GM23338 (cell line): ENCODE results near the gene DTHD1. TPM values are rescaled to one million over a fixed set of nuclear protein-coding genes. Genes with fewer than 3 reads are reported as not detected.

Source experiments
- ATAC-seq: fragments of 200-7000 bp; cut with Tn5 transposase; 3 replicates; pipeline ENCODE4 v1.9.1; 2020
- DNase-seq: peaks from one replicate; pipeline ENCODE4 v3.0.0-alpha.2; 2015; ENCODE audit warnings: low spot score
- H2AFZ ChIP-seq: fragments of 200-600 bp; sonication (generic); 2 replicates; pipeline ENCODE4 v1.8.0; 2016; ENCODE audit warnings: antibody characterized with exemption, mild to moderate bottlenecking, moderate library complexity
- H3F3A ChIP-seq: fragments of 200-600 bp; sonication (generic); replicated peaks from 2 replicates; pipeline ENCODE4 v1.8.0; 2017; ENCODE audit warnings: antibody characterized with exemption, mixed run types, low read depth
- H3K27ac ChIP-seq: fragments of 200-600 bp; sonication (generic); 2 replicates; pipeline ENCODE4 v1.6.1; 2016; ENCODE audit warnings: low read depth
- H3K27me3 ChIP-seq: fragments of 200-600 bp; sonication (generic); 2 replicates; pipeline ENCODE4 v1.8.0; 2016; ENCODE audit warnings: mild to moderate bottlenecking, mixed run types, moderate library complexity; ENCODE audit not compliant: insufficient read depth
- H3K36me3 ChIP-seq: fragments of 200-600 bp; sonication (generic); 2 replicates; pipeline ENCODE4 v1.8.0; 2016; ENCODE audit warnings: mild to moderate bottlenecking; ENCODE audit not compliant: insufficient read depth
- H3K4me1 ChIP-seq: fragments of 200-600 bp; sonication (generic); 2 replicates; pipeline ENCODE4 v1.8.0; 2016; ENCODE audit warnings: mild to moderate bottlenecking, moderate library complexity; ENCODE audit not compliant: insufficient read depth
- H3K4me2 ChIP-seq: fragments of 200-600 bp; sonication (generic); 2 replicates; pipeline ENCODE4 v1.7.1; 2017; ENCODE audit warnings: mixed run types
- H3K4me3 ChIP-seq: fragments of 200-600 bp; sonication (generic); 2 replicates; pipeline ENCODE4 v1.6.1; 2016; ENCODE audit warnings: mixed run types
- H3K79me2 ChIP-seq: fragments of 200-600 bp; sonication (generic); replicated peaks from 2 replicates; pipeline ENCODE4 v1.8.0; 2017; ENCODE audit warnings: mild to moderate bottlenecking; ENCODE audit not compliant: insufficient read depth
- H3K9me2 ChIP-seq: fragments of 200-600 bp; sonication (generic); 2 replicates; pipeline ENCODE4 v1.8.0; 2017; ENCODE audit not compliant: insufficient read depth
- H4K20me1 ChIP-seq: fragments of 200-600 bp; sonication (generic); replicated peaks from 2 replicates; pipeline ENCODE4 v1.8.0; 2017; ENCODE audit warnings: mild to moderate bottlenecking; ENCODE audit not compliant: insufficient read depth
- H3K27ac Mint-ChIP-seq: 2 replicates; pipeline ENCODE4 v1.8.0; 2020; ENCODE audit warnings: inconsistent platforms, mild to moderate bottlenecking, moderate library complexity, mixed read lengths
- H3K27me3 Mint-ChIP-seq: 3 replicates; pipeline ENCODE4 v1.8.0; 2022; ENCODE audit warnings: low read depth, mild to moderate bottlenecking, moderate library complexity, mixed read lengths, inconsistent platforms; ENCODE audit not compliant: insufficient read depth, poor library complexity
- H3K36me3 Mint-ChIP-seq: 3 replicates; pipeline ENCODE4 v1.8.0; 2021; ENCODE audit warnings: low read depth, mild to moderate bottlenecking, inconsistent platforms, moderate library complexity, mixed read lengths
- H3K4me1 Mint-ChIP-seq: 3 replicates; pipeline ENCODE4 v1.8.0; 2020; ENCODE audit warnings: mild to moderate bottlenecking, inconsistent platforms, mixed read lengths
- H3K4me3 Mint-ChIP-seq: 3 replicates; pipeline ENCODE4 v1.8.0; 2021; ENCODE audit warnings: moderate library complexity, mild to moderate bottlenecking, inconsistent platforms, mixed read lengths
- H3K9me3 Mint-ChIP-seq: 3 replicates; pipeline ENCODE4 v1.8.0; 2020; ENCODE audit warnings: moderate library complexity, mild to moderate bottlenecking, inconsistent platforms, mixed read lengths
- CREB1 ChIP-seq: fragments of 250-450 bp; sonication (Bioruptor Pico); IDR thresholded peaks from 2 replicates; pipeline ENCODE4 v1.5.0; 2020; ENCODE audit warnings: low read depth, mild to moderate bottlenecking, moderate library complexity
- EZH2 ChIP-seq: fragments of 200-600 bp; sonication (generic); IDR thresholded peaks from one replicate; pipeline ENCODE4 v1.8.0; 2017; ENCODE audit warnings: antibody characterized with exemption, mild to moderate bottlenecking, low read depth; ENCODE audit not compliant: unreplicated experiment
- EZH2phosphoT487 ChIP-seq: fragments of 200-600 bp; sonication (generic); IDR thresholded peaks from one replicate; pipeline ENCODE4 v1.8.1; 2018; ENCODE audit warnings: antibody characterized with exemption; ENCODE audit not compliant: unreplicated experiment
- JUNB ChIP-seq: IDR thresholded peaks from one replicate; pipeline ENCODE4 v1.6.1; 2016; ENCODE audit warnings: antibody characterized with exemption; ENCODE audit not compliant: unreplicated experiment
- NANOG ChIP-seq: IDR thresholded peaks from 2 replicates; pipeline ENCODE4 v1.6.1; 2016; ENCODE audit warnings: antibody characterized with exemption, borderline replicate concordance
- POLR2AphosphoS5 ChIP-seq: IDR thresholded peaks from 2 replicates; pipeline ENCODE4 v1.6.1; 2016; ENCODE audit warnings: antibody characterized with exemption, low read depth
- STAT1 ChIP-seq: IDR thresholded peaks from one replicate; pipeline ENCODE4 v1.6.1; 2016; ENCODE audit warnings: antibody characterized with exemption; ENCODE audit not compliant: unreplicated experiment
- ZNF114 ChIP-seq: fragments of 250-450 bp; sonication (Bioruptor Pico); IDR thresholded peaks from 2 replicates; pipeline ENCODE4 v1.5.0; 2020; ENCODE audit warnings: mild to moderate bottlenecking, moderate library complexity
- ZNF331 ChIP-seq: fragments of 250-450 bp; sonication (Bioruptor Pico); IDR thresholded peaks from 2 replicates; pipeline ENCODE4 v1.5.0; 2020; ENCODE audit warnings: low read depth, mild to moderate bottlenecking, moderate library complexity
- polyA plus RNA-seq: library from polyadenylated mRNA; unstranded; fragments of >200 nt; fragmentation: Nextera tagmentation; extraction: Ambion mirVana; gene quantifications from 2 replicates; pipeline ENCODE4 v1.2.1, GENCODE V29; 2016
- total RNA-seq: library from RNA; depleted of rRNA; stranded (reverse); fragments of >200 nt; shearing (Covaris generic); gene quantifications from 2 replicates; pipeline ENCODE4 v1.2.3, GENCODE V29; 2014
- TF ChIP-seq, protein P1 (sequence below): fragments of 250-450 bp; sonication (Bioruptor Pico); IDR thresholded peaks from 2 replicates; pipeline ENCODE4 v1.5.0; 2020; ENCODE audit warnings: mild to moderate bottlenecking, moderate library complexity
- TF ChIP-seq, protein P2 (sequence below): IDR thresholded peaks from 2 replicates; pipeline ENCODE4 v1.6.1; 2016; ENCODE audit warnings: antibody characterized with exemption
- TF ChIP-seq, protein P3 (sequence below): IDR thresholded peaks from one replicate; pipeline ENCODE4 v1.6.1; 2018; ENCODE audit warnings: antibody characterized with exemption; ENCODE audit not compliant: unreplicated experiment
- TF ChIP-seq, protein P4 (sequence below), 2 experiments: fragments of 200-600 bp in 1 of 2; sonication (generic) in 1 of 2; conservative IDR thresholded peaks; 2 replicates each; pipeline versions ENCODE4 v1.5.1 to v1.6.1; 2016 to 2017; ENCODE audit warnings: antibody characterized with exemption in 2 of 2, low read depth in 2 of 2, mild to moderate bottlenecking in 2 of 2, moderate library complexity in 1 of 2

DTHD1 gene
- total and polyA plus RNA-seq, 2 experiments from 2014 or later, result not detected

DNA sequence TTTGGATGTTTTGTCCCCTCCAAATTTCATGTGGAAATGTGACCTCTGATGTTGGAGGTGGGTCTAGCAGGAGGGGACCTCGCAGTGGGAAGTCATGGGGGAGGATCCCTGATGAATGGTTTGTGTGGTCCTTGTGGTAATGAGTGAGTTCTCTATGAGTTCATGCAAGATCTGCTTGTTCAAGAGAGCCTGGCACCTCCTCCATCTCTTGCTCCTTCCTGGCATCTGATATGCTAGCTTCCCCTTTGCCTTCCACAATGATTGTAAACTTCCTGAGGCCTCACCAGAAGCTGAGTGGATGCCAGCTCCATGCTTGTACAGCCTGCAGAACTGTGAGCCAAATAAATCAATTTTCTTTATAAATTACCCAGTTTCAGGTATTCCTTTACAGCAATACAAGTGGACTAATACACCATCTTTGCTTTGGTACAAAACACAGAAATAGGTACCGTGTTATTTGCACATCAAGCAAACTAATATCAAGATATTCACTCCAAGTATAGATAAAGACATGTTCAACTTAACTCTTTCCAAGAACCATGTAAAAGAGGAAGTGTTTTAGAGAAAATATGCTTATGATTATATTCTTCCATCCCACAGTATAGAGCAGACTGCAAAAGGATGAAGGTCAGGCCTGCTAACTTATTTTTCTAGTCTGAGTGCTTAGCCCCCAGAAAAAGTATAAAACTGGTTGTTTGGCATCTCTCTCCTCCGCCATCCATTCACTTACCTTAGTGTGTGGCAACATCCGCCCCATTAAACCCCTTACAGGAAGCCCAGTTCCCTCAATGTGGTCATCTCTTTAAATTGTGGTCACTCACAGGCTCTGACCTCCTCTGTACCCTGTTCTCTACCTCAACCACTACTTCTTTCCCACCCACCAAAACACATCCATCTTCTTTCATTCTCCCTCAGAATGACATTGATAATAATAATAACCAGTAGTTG lies 43.8 kb upstream of the DTHD1 start:
- Mint-ChIP-seq H3K4me1 (no peaks in the 10 kb centered on the region), H3K36me3 (no peaks in the 10 kb centered on the region), H3K9me3 (no peaks in the 10 kb centered on the region), H3K4me3 (no peak overlapping the region), H3K27me3 (peaks cover 4% of the 10 kb centered on the region), H3K27ac (no peak overlapping the region)
- no peak overlapping the region for H3K4me2 ChIP-seq
- no peak overlapping the region for H2AFZ ChIP-seq
- H3K4me1 ChIP-seq, result no peaks in the 10 kb centered on the region
- H3K79me2 ChIP-seq, result no peaks in the 10 kb centered on the region
- no peak for ATAC-seq
- no peak overlapping the region for H3K4me3 ChIP-seq
- TF ChIP-seq, protein P1, sequence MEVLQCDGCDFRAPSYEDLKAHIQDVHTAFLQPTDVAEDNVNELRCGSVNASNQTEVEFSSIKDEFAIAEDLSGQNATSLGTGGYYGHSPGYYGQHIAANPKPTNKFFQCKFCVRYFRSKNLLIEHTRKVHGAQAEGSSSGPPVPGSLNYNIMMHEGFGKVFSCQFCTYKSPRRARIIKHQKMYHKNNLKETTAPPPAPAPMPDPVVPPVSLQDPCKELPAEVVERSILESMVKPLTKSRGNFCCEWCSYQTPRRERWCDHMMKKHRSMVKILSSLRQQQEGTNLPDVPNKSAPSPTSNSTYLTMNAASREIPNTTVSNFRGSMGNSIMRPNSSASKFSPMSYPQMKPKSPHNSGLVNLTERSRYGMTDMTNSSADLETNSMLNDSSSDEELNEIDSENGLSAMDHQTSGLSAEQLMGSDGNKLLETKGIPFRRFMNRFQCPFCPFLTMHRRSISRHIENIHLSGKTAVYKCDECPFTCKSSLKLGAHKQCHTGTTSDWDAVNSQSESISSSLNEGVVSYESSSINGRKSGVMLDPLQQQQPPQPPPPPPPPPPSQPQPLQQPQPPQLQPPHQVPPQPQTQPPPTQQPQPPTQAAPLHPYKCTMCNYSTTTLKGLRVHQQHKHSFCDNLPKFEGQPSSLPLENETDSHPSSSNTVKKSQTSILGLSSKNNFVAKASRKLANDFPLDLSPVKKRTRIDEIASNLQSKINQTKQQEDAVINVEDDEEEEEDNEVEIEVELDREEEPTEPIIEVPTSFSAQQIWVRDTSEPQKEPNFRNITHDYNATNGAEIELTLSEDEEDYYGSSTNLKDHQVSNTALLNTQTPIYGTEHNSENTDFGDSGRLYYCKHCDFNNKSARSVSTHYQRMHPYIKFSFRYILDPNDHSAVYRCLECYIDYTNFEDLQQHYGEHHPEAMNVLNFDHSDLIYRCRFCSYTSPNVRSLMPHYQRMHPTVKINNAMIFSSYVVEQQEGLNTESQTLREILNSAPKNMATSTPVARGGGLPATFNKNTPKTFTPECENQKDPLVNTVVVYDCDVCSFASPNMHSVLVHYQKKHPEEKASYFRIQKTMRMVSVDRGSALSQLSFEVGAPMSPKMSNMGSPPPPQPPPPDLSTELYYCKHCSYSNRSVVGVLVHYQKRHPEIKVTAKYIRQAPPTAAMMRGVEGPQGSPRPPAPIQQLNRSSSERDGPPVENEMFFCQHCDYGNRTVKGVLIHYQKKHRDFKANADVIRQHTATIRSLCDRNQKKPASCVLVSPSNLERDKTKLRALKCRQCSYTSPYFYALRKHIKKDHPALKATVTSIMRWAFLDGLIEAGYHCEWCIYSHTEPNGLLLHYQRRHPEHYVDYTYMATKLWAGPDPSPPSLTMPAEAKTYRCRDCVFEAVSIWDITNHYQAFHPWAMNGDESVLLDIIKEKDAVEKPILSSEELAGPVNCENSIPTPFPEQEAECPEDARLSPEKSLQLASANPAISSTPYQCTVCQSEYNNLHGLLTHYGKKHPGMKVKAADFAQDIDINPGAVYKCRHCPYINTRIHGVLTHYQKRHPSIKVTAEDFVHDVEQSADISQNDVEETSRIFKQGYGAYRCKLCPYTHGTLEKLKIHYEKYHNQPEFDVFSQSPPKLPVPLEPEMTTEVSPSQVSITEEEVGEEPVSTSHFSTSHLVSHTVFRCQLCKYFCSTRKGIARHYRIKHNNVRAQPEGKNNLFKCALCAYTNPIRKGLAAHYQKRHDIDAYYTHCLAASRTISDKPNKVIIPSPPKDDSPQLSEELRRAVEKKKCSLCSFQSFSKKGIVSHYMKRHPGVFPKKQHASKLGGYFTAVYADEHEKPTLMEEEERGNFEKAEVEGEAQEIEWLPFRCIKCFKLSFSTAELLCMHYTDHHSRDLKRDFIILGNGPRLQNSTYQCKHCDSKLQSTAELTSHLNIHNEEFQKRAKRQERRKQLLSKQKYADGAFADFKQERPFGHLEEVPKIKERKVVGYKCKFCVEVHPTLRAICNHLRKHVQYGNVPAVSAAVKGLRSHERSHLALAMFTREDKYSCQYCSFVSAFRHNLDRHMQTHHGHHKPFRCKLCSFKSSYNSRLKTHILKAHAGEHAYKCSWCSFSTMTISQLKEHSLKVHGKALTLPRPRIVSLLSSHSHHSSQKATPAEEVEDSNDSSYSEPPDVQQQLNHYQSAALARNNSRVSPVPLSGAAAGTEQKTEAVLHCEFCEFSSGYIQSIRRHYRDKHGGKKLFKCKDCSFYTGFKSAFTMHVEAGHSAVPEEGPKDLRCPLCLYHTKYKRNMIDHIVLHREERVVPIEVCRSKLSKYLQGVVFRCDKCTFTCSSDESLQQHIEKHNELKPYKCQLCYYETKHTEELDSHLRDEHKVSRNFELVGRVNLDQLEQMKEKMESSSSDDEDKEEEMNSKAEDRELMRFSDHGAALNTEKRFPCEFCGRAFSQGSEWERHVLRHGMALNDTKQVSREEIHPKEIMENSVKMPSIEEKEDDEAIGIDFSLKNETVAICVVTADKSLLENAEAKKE (CRISPR knock-in tag), result no peak
- TF ChIP-seq EZH2phosphoT487, result no peak
- no peak for TF ChIP-seq POLR2AphosphoS5
- no peak for TF ChIP-seq CREB1 (CRISPR knock-in tag)
- TF ChIP-seq EZH2, result no peak
- TF ChIP-seq, protein P2, sequence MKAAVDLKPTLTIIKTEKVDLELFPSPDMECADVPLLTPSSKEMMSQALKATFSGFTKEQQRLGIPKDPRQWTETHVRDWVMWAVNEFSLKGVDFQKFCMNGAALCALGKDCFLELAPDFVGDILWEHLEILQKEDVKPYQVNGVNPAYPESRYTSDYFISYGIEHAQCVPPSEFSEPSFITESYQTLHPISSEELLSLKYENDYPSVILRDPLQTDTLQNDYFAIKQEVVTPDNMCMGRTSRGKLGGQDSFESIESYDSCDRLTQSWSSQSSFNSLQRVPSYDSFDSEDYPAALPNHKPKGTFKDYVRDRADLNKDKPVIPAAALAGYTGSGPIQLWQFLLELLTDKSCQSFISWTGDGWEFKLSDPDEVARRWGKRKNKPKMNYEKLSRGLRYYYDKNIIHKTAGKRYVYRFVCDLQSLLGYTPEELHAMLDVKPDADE, result no peak
- no peak for TF ChIP-seq STAT1
- TF ChIP-seq, protein P3, sequence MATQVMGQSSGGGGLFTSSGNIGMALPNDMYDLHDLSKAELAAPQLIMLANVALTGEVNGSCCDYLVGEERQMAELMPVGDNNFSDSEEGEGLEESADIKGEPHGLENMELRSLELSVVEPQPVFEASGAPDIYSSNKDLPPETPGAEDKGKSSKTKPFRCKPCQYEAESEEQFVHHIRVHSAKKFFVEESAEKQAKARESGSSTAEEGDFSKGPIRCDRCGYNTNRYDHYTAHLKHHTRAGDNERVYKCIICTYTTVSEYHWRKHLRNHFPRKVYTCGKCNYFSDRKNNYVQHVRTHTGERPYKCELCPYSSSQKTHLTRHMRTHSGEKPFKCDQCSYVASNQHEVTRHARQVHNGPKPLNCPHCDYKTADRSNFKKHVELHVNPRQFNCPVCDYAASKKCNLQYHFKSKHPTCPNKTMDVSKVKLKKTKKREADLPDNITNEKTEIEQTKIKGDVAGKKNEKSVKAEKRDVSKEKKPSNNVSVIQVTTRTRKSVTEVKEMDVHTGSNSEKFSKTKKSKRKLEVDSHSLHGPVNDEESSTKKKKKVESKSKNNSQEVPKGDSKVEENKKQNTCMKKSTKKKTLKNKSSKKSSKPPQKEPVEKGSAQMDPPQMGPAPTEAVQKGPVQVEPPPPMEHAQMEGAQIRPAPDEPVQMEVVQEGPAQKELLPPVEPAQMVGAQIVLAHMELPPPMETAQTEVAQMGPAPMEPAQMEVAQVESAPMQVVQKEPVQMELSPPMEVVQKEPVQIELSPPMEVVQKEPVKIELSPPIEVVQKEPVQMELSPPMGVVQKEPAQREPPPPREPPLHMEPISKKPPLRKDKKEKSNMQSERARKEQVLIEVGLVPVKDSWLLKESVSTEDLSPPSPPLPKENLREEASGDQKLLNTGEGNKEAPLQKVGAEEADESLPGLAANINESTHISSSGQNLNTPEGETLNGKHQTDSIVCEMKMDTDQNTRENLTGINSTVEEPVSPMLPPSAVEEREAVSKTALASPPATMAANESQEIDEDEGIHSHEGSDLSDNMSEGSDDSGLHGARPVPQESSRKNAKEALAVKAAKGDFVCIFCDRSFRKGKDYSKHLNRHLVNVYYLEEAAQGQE, result no peak
- TF ChIP-seq, protein P4, sequence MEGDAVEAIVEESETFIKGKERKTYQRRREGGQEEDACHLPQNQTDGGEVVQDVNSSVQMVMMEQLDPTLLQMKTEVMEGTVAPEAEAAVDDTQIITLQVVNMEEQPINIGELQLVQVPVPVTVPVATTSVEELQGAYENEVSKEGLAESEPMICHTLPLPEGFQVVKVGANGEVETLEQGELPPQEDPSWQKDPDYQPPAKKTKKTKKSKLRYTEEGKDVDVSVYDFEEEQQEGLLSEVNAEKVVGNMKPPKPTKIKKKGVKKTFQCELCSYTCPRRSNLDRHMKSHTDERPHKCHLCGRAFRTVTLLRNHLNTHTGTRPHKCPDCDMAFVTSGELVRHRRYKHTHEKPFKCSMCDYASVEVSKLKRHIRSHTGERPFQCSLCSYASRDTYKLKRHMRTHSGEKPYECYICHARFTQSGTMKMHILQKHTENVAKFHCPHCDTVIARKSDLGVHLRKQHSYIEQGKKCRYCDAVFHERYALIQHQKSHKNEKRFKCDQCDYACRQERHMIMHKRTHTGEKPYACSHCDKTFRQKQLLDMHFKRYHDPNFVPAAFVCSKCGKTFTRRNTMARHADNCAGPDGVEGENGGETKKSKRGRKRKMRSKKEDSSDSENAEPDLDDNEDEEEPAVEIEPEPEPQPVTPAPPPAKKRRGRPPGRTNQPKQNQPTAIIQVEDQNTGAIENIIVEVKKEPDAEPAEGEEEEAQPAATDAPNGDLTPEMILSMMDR (conservative IDR thresholded peaks at IDR 0.05; ENCODE audit: low read depth in 2 of 2), result no peak
- TF ChIP-seq JUNB, result no peak
- no peak for TF ChIP-seq ZNF331
- no peak for TF ChIP-seq ZNF114
- TF ChIP-seq NANOG, result no peak
- H3K9me2 ChIP-seq, result no peaks in the 10 kb centered on the region
- no peaks in the 10 kb centered on the region for H3F3A ChIP-seq
- H4K20me1 ChIP-seq, result no peaks in the 10 kb centered on the region
- no peaks in the 10 kb centered on the region for H3K36me3 ChIP-seq
- no peak for DNase-seq
- H3K27ac ChIP-seq, result no peak overlapping the region
- H3K27me3 ChIP-seq, result peaks cover 13% of the 10 kb centered on the region
